Bronchial epithelial cell (primary cell): ENCODE measurements around the gene C5orf47. TPM values are rescaled to one million over a fixed set of nuclear protein-coding genes. Genes with fewer than 3 reads are reported as not detected.

Experiments
- DNase-seq: peaks from one replicate; pipeline ENCODE4 v3.0.0-alpha.2; 2010; ENCODE audit warnings: low read depth
- FAIRE-seq: peaks from 2 replicates; lab custom pipeline; 2011; peaks lifted over from hg19 to GRCh38; lab: Jason Lieb, UNC
- H3K27me3 ChIP-seq: 2 replicates; pipeline ENCODE4 v1.5.1; 2011; ENCODE audit warnings: low read length; ENCODE audit not compliant: control insufficient read depth, insufficient read depth
- H3K36me3 ChIP-seq: 2 replicates; pipeline ENCODE4 v1.5.1; 2011; ENCODE audit warnings: low read length; ENCODE audit not compliant: control insufficient read depth, insufficient read depth
- H3K4me3 ChIP-seq: 2 replicates; pipeline ENCODE4 v1.5.1; 2011; ENCODE audit warnings: mild to moderate bottlenecking, low read depth, low read length, control low read depth
- total RNA-seq: library from RNA; depleted of rRNA; stranded (reverse); fragments of >200 nt; gene quantifications from 2 replicates; pipeline ENCODE4 v1.2.1, GENCODE V29; 2014
- TF ChIP-seq, protein P1 (sequence below): IDR thresholded peaks from 2 replicates; pipeline ENCODE4 v1.5.1; 2011; ENCODE audit warnings: mild to moderate bottlenecking, moderate library complexity, low read length, control low read depth, inconsistent platforms; ENCODE audit not compliant: insufficient read depth, severe bottlenecking

C5orf47 gene
- total RNA-seq, 1 donor from 2014 or later: under 0.01 TPM

DNA sequence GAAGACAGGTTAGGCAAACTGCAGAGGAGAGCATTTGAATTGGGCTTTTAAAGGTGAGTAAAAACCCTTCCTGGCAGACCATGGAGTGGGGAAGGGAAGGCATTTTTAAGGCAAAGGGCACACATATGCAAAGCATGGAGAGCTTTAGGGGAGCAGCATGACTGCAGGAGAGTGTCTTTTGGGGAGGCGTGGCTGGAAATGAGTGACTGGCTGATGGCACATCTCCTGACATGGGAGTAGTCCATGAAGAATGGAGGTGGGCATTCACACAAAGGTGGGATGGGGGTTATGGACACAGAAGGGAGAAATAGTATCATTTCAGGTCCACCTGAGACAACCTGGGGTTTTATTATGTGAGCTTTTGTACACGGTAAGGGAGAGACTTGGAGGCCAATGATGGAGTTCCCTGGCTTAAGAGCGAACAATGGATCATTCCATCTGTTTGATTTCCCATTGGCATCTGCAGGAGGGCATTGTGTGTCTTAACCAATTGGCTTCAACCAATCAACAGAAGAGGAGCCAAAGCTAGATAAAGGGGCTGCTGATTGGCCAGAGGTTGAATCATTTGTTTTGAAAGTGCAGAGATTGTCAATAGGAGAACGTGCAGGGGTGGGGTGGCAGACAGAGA, 58.6 kb downstream of the C5orf47 start:
- TF ChIP-seq, protein P1, sequence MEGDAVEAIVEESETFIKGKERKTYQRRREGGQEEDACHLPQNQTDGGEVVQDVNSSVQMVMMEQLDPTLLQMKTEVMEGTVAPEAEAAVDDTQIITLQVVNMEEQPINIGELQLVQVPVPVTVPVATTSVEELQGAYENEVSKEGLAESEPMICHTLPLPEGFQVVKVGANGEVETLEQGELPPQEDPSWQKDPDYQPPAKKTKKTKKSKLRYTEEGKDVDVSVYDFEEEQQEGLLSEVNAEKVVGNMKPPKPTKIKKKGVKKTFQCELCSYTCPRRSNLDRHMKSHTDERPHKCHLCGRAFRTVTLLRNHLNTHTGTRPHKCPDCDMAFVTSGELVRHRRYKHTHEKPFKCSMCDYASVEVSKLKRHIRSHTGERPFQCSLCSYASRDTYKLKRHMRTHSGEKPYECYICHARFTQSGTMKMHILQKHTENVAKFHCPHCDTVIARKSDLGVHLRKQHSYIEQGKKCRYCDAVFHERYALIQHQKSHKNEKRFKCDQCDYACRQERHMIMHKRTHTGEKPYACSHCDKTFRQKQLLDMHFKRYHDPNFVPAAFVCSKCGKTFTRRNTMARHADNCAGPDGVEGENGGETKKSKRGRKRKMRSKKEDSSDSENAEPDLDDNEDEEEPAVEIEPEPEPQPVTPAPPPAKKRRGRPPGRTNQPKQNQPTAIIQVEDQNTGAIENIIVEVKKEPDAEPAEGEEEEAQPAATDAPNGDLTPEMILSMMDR: no peak
- Histone ChIP-seq H3K4me3 (no peak overlapping the region), H3K27me3 (no peaks in the 10 kb centered on the region), H3K36me3 (no peaks in the 10 kb centered on the region)
- DNase-seq (no peak), FAIRE-seq (no peak)

DNA sequence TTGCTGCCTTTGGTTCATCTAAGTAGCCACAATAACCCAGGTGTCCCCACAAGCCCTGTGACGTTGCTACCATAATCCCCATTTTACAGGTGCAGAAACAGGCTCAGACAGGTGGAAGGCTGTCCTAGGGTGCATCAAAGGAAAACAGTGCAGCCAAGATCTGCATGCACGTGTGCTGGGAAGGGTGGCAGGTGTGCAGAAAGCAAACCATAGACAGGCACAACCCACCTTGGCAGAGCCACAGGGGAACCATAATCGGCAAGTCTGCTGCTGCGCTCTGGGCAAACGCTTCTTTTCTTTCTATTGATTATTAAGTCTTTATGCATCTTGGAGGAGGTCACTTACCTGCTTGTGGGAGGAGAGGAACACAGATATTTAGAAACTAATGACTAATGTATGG, 63.7 kb downstream of the C5orf47 start:
- H3K27me3 ChIP-seq: no peaks in the 10 kb centered on the region

DNA sequence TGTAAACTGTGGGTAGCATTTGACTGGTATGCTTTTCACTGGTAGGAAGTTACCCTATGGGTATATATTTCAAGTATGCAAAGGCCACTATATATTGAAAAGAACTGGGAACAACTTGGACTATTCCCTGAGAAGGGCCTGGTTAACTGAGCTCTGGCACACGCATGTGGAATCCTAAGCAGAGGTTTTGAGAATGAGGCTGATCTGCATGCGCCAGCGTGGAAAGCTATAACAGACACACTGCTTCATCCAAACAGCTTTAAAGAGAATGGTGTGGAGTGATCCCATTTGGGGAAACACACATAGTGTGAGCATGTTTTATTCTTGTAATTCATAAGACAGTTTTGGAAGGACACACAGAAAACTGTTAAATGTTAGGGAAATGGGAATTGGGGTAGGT, 64.9 kb downstream of the C5orf47 start:
- no peak for DNase-seq
- no peak overlapping the region for H3K4me3 ChIP-seq
- H3K27me3 ChIP-seq: no peaks in the 10 kb centered on the region
- FAIRE-seq: no peak
- TF ChIP-seq, protein P1: no peak
- H3K36me3 ChIP-seq: no peaks in the 10 kb centered on the region

More for the DNA sequence above, 63.7 kb downstream of the C5orf47 start:
- FAIRE-seq (no peak), DNase-seq (no peak)
- Histone ChIP-seq H3K36me3 (no peaks in the 10 kb centered on the region), H3K4me3 (no peak overlapping the region)
- TF ChIP-seq, protein P1: no peak

Other genes with a start within 250 kb of the C5orf47 start
- 27.9 and 38.3 TPM in 2 replicates for gene CPEB4, start 100.8 kb upstream of the C5orf47 start, total RNA-seq
- gene NSG2, start 56.5 kb downstream of the C5orf47 start, total RNA-seq: not detected in 2 replicates